ENCODE results near the gene STOML3. TPM values are rescaled to one million over a fixed set of nuclear protein-coding genes. Genes with fewer than 3 reads are reported as not detected.
A peak's percentile ranks its signal among the peaks of the same experiment; 100 is the strongest.

Gene STOML3
- total and polyA plus RNA-seq, 2 of the 8 experiments (the other 6 are each of a cell fraction or from before 2014, with no cell fraction given), result 0.06 TPM; not detected in 1

DNA sequence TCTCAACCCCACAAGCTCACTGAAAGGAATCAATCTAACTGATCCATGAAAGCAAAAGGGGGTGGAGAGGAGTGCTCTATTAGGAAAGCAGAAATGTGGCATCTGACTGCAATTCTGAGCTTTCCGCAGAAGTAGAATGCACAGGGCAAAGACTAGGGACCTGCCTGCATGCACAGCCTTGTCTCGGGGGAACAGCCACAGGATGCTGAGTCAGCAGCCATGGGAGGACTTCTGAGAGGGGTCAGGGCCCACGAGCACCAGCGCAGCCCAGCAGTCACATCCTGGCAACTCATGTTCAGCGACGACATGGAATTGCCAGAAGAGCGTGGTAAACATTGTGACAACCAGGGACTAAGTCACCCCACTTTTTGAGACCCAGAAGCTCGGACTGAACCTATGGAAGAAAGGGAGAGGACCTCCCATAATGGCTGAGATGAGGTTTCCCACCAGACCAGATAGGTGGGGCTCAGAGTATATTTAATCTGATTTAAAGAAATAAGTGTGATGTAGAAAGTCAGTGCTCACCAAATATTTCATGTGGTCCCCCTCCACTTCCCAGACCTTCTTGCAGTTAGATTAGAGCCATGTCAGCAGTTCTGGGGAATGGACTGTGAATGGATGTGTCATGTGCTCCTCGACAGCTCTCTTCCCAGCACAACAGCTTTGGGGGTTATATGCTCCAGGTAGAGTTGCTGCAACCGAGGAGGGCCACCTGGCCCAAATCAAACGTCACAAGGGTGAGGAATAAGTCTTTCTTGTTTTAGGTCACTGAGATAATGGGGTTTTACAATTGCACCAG lies 32.6 kb downstream of the STOML3 start:
- Histone ChIP-seq H3K23ac (ENCODE audit: insufficient read length) (no peak overlapping the region), H2BK20ac (ENCODE audit: low read length) (no peak overlapping the region), H3K4me1 (replicated peaks in 1 of 4; ENCODE audit: control insufficient read depth in 3 of 4, insufficient read depth in 4 of 4, low read length in 3 of 4) (no peaks in the 10 kb centered on the region), H4K91ac (replicated peaks; ENCODE audit: insufficient read length, low read length) (no peak overlapping the region), H3K9me3 (ENCODE audit: insufficient read depth in 2 of 2, low read depth in 1 of 2, low read length in 1 of 2) (peaks cover 12 to 19% of the 10 kb centered on the region in 2 experiments), H2AK5ac (ENCODE audit: low read depth, low read length) (no peak overlapping the region), H3K4me3 (ENCODE audit: extremely low read depth in 1 of 4, insufficient read depth in 2 of 4, low read depth in 3 of 4, low read length in 4 of 4) (no peak overlapping the region), H3K9ac (replicated peaks in 1 of 4; ENCODE audit: extremely low read depth in 1 of 4, low read depth in 3 of 4, low read length in 3 of 4) (no peak overlapping the region), H2AFZ (ENCODE audit: low read length) (no peak overlapping the region), H3K27ac (ENCODE audit: low read depth, low read length) (no peak overlapping the region), H3K14ac (ENCODE audit: insufficient read length) (no peak overlapping the region), H2BK5ac (ENCODE audit: low read depth, low read length) (no peak overlapping the region), H2BK120ac (replicated peaks; ENCODE audit: low read depth, low read length) (no peak overlapping the region), H3K4ac (replicated peaks; ENCODE audit: insufficient read length, low read depth, low read length) (no peak overlapping the region), H3K23me2 (ENCODE audit: low read depth, low read length) (peaks cover 1% of the 10 kb centered on the region; the same call in 1 of the 2 replicates), H3K56ac (replicated peaks; ENCODE audit: insufficient read length, low read depth, low read length) (no peak overlapping the region), H3K36me3 (ENCODE audit: control insufficient read depth in 2 of 4, insufficient read depth in 4 of 4, low read length in 3 of 4) (no peaks in the 10 kb centered on the region), H3K79me2 (ENCODE audit: control insufficient read depth in 1 of 2, insufficient read depth in 2 of 2, low read length in 2 of 2) (no peaks in the 10 kb centered on the region), H2BK15ac (ENCODE audit: low read length) (no peak overlapping the region), H2BK12ac (ENCODE audit: low read depth, low read length) (no peak overlapping the region), H3K4me2 (ENCODE audit: insufficient read depth in 1 of 2, low read depth in 2 of 2, low read length in 2 of 2) (no peak overlapping the region), H4K5ac (ENCODE audit: insufficient read length, low read depth, low read length) (no peak overlapping the region), H3K79me1 (ENCODE audit: low read depth, low read length) (no peaks in the 10 kb centered on the region; the same call in 1 of the 2 replicates), H3K27me3 (replicated peaks in 1 of 4; ENCODE audit: control insufficient read depth in 3 of 4, extremely low read depth in 1 of 4, insufficient read depth in 3 of 4, low read length in 3 of 4) (no peaks in the 10 kb centered on the region), H4K8ac (ENCODE audit: extremely low read depth, insufficient read depth, low read length) (no peak overlapping the region), H3K18ac (ENCODE audit: extremely low read depth, low read length) (no peak overlapping the region), H4K20me1 (replicated peaks in 1 of 2; ENCODE audit: control insufficient read depth in 1 of 2, insufficient read depth in 2 of 2, low read length in 2 of 2) (no peaks in the 10 kb centered on the region)
- no peak for TF ChIP-seq SRF (IDR thresholded peaks at IDR 0.05; ENCODE audit: low read depth, low read length)
- no peak for TF ChIP-seq SP2 (IDR thresholded peaks at IDR 0.05; ENCODE audit: low read length)
- TF ChIP-seq MAFK (IDR thresholded peaks at IDR 0.05; ENCODE audit: low read depth, low read length), result peak; percentile 57; the same call in 1 of the 2 replicates
- FAIRE-seq (no peak), DNase-seq (ENCODE audit: low read depth in 1 of 2, low spot score in 2 of 2) (no peak)
- 91% methylated on average over 11 of the region's 11 CpGs; no CpG with 5 or more reads in 1 of the 2 experiments for WGBS, 2 experiments (ENCODE audit: extremely low coverage in 1 of 2, insufficient coverage in 1 of 2, insufficient read length in 1 of 2, insufficient replicate concordance in 2 of 2, low coverage in 1 of 2, low lambda C conversion rate in 2 of 2, missing lambda C conversion rate in 1 of 2)
- ChIA-PET POLR2A (ENCODE audit: partially characterized antibody) (no interaction called here), CTCF (ENCODE audit: partially characterized antibody) (no interaction called here)
